Measurements from ENCODE around the gene TMEM52B. TPM values are rescaled to one million over a fixed set of nuclear protein-coding genes. Genes with fewer than 3 reads are reported as not detected.

TMEM52B gene
- 0.68 and 3.4 TPM in 2 replicates for total RNA-seq (ENCODE audit: low replicate concordance)
- long read RNA-seq, partial matches to known transcripts, result 3 of 3 reads
- long read RNA-seq, other reads (novel, unspliced or antisense), result 0 of 3 reads

- Mint-ChIP-seq H3K4me1 (ENCODE audit: unreplicated experiment) (peaks cover 4% of the 10 kb centered on the region), H3K27me3 (peaks cover 9% of the 10 kb centered on the region), H3K36me3 (peaks cover 3% of the 10 kb centered on the region), H3K4me3 (peak within 1 kb of the TSS; percentile 17), H3K9me3 (no peaks in the 10 kb centered on the region), H3K27ac (peak within 1 kb of the TSS; percentile 35)
- no peak for DNase-seq (ENCODE audit: extremely low spot score, unreplicated experiment)
- TF ChIP-seq CTCF (conservative IDR thresholded peaks at IDR 0.05), result no peak
These were observed at the start of gene TMEM52B for GRCh38 chr12:10178821-10179220. TMEM52B (plus strand) TSS chr12:10179032; CDS start chr12:10179575, 543 bp downstream.

- Mint-ChIP-seq H3K4me1 (ENCODE audit: unreplicated experiment) (no peaks in the 10 kb centered on the region), H3K27ac (peak within 1 kb of the TSS; percentile 76)
These were observed 48.8 kb upstream of the TMEM52B start, which contains the start of gene CLEC7A for GRCh38 chr12:10130042-10130441. CLEC7A (minus strand) TSS chr12:10130199; CDS start chr12:10130082, 117 bp downstream.

GRCh38 chr12:10131111-10131690 lies 47.6 kb upstream of the TMEM52B start:
- Mint-ChIP-seq H3K4me3 (no peak overlapping the region), H3K9me3 (peaks cover 10% of the 10 kb centered on the region), H3K27ac (peak overlapping the region; percentile 29), H3K36me3 (peaks cover 5% of the 10 kb centered on the region), H3K27me3 (peaks cover 9% of the 10 kb centered on the region), H3K4me1 (ENCODE audit: unreplicated experiment) (no peaks in the 10 kb centered on the region)
- no peak for TF ChIP-seq CTCF (conservative IDR thresholded peaks at IDR 0.05)
- no peak for DNase-seq (ENCODE audit: extremely low spot score, unreplicated experiment)

More at GRCh38 chr12:10130042-10130441, 48.8 kb upstream of the TMEM52B start, which contains the start of gene CLEC7A:
- Mint-ChIP-seq H3K9me3 (peaks cover 10% of the 10 kb centered on the region), H3K4me3 (peak within 1 kb of the TSS; percentile 59), H3K27me3 (peaks cover 9% of the 10 kb centered on the region), H3K36me3 (peaks cover 5% of the 10 kb centered on the region)
- TF ChIP-seq CTCF (conservative IDR thresholded peaks at IDR 0.05), result no peak
- no peak for DNase-seq (ENCODE audit: extremely low spot score, unreplicated experiment)

GRCh38 chr12:10132850-10133370 lies 45.9 kb upstream of the TMEM52B start:
- no peaks in the 10 kb centered on the region for H3K4me1 Mint-ChIP-seq (ENCODE audit: unreplicated experiment)
- peaks cover 10% of the 10 kb centered on the region for H3K9me3 Mint-ChIP-seq
- no peak overlapping the region for H3K27ac Mint-ChIP-seq
- no peak overlapping the region for H3K4me3 Mint-ChIP-seq
- no peak for TF ChIP-seq CTCF (conservative IDR thresholded peaks at IDR 0.05)
- peaks cover 5% of the 10 kb centered on the region for H3K36me3 Mint-ChIP-seq
- peaks cover 9% of the 10 kb centered on the region for H3K27me3 Mint-ChIP-seq
- DNase-seq (ENCODE audit: extremely low spot score, unreplicated experiment), result no peak

GRCh38 chr12:10135126-10135525 lies 43.7 kb upstream of the TMEM52B start:
- Mint-ChIP-seq H3K27me3 (peaks cover 5% of the 10 kb centered on the region), H3K36me3 (peaks cover 5% of the 10 kb centered on the region), H3K9me3 (peaks cover 10% of the 10 kb centered on the region), H3K4me3 (no peak overlapping the region), H3K27ac (no peak overlapping the region), H3K4me1 (ENCODE audit: unreplicated experiment) (no peaks in the 10 kb centered on the region)
- TF ChIP-seq CTCF (conservative IDR thresholded peaks at IDR 0.05), result no peak
- DNase-seq (ENCODE audit: extremely low spot score, unreplicated experiment), result no peak

Measured in type B pancreatic cell (in vitro differentiated cells).